GM19438 (cell line): ENCODE data around the gene AHDC1.

ENCODE experiments used
- ATAC-seq: cut with Tn5 transposase; IDR thresholded peaks from one replicate; pipeline ENCODE4 v1.9.1; 2021; ENCODE audit warnings: low read depth; ENCODE audit not compliant: unreplicated experiment

Gene AHDC1

DNA sequence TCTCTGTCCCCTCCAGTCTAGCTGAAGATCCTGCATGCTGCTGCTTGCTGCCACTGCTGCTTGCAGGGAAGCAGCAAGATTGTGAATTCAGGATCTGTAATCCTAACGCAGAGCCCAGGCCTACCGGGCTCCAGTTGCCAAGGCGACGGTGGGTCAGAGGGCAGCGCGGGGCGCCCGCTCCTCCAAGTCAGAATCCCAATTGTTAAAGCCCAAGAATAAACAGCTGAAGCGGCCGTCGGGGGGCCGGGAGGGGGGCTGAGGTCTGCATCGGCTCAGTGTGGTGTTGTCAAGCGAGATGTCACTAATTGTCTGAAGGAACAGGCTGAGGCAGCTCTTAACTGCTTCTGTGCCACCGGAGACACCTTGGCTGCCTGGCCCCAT lies 36.8 kb downstream of the AHDC1 start:
- ATAC-seq: no peak

DNA sequence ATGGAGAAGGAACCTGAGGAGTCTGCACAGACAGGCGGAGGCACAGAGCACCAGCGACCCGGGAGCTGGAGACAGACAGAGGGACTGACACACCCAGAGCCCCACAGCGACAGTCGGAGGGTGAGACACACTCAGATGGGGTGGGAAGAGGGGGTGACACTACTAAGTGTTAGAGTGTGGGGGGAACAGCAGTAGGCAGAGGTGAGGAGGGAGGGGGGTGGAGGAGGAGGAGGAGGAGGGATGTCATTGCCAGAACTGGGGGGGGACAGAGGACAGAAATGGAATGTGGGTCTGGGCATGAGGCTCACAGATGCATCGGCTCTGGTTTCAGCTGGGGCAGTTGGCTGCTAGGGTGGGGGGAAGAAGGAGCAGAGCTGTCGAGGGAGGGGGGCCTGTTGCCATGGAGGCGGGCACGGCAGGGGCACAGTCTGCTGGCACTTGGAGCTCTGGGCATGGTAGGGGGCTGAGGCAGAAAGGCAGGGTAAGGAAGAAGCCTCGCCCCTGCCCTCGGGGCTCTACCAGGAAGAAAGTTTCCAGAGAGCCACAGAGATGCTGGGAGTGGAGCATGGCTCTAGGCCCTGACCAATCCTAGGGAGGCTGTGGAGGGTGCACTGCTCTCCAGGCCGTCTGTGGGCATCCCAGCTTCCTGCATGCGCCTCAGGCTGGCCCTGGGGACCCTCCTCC lies 37.3 kb downstream of the AHDC1 start:
- no peak for ATAC-seq

DNA sequence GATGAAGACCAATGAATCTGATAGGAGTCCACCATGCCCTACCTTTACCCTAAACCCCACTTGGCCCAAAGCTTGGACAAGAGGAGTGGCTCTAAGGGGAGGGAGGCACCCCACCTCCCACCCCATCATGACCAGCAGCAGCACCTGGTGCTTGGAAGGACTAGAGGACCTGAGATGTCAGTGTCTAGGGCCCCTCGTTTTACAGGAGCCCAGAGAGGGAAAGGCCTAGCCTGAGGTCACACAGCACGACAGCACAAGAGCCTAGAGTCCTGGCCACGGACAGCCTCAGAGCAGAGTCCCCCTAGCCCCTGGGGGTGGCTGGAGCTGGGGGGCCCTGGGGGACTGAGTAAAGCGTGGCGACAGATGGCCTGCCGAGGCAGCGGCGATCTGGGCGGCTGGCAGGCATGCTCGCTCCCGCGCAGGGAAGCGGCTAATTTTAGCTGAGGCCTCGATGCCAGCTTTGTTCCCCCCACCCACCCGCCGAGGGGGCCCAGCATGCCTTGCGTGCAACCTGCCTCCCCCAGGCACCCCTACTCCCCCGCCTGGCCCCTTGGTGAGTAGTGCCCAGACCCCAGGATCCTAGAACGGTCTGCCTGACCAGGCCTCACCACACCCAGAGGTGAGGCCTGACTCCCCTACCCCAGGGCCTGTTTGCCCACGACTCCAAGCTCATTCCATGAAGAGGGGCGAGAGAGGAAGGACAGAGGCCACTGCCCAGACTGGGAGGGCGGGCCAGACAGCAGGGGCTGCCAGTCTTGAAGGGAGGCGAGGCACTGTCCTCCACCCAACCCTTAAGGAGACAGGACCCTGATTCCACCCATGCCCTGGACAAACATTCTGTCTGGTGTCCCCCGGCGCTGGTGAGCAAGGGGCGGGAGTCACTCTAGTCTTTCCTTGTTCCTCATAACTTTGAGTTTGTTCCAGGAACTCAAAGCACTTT lies 39.0 kb downstream of the AHDC1 start:
- no peak for ATAC-seq

DNA sequence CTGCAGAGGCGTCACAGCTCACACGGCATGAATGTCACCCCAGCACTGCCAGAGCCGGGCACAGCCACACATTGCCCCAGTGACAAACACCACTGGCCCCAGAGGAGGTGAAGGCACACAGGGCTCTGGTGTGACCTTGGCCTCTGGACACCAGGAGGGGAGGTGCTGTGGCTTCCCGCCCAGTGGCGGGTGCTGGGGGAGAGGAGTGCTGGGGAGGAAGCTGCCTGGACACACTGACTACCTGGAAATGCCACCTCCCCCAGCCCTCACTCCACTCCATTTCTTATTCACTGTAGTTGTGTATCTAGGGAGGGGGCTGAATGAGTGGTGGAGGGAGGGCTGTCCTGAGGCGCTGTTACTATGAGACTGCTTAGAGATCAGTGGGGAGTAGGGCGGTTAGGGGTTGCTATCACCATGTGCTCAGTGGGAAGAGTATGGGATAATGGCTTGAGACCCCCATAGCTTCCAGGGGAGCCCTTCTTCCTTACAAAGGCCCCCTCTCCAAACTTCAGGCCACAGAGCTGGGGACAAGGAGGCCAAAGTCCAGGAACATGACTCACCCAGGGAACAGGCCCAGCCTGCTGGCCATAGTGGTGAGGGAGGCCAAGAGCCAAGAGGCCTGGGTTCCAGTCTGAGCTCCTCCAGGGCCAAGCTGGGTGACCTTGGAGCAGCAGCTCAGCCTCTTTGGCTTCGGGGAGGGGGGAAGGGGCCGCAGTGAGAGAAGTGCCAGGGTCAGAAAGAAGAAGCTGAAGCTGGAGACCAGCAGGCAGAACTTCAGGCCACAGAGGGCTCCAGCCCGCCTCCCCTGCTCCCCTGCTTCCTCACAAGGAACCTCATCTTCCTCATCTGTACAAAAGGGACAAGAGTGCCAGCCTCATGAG lies 40.1 kb downstream of the AHDC1 start:
- ATAC-seq: no peak

DNA sequence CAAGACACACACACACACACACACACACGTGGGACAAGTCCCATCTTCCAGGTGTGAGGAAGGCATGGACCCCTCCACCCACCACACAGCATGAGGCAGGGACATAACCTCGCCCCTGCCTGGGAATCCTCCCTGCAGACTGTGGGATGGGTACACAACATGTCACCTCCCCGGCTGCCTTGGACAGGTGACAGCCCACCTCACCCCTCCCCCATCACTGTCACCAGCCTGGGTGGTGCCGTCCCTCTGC lies 40.7 kb downstream of the AHDC1 start:
- ATAC-seq: no peak

DNA sequence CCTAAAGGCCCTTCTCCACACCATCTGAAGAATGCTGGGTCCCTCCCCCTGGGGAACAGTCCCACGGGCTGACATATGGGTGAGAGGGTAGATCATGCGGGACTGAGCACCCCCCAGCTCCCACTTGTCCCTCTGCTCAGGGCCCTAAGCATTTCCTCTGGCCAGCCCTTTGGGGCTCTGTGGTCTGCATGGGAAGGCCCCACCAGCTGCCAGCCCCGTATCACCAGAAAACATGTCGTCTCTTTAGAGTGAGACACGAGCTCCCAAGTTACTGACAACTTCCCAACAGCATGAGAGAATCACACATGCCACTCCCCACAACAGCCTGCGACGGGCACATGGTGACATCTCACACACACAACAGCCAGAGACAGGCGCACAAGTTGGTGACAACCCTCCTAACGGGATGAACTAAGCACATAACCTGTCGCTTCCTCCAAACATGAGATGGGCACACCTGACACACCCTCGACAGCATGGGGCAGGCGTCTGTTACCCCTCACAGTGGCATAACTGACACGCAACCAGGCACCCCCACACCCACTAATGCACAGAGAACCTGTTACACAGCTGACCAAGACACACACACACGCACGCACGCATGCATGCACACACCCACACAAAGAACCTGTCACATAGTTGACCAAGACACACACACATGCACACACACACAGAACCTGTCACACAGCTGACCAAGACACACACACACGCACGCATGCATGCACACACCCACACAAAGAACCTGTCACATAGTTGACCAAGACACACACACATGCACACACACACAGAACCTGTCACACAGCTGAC lies 41.2 kb downstream of the AHDC1 start:
- ATAC-seq: no peak

DNA sequence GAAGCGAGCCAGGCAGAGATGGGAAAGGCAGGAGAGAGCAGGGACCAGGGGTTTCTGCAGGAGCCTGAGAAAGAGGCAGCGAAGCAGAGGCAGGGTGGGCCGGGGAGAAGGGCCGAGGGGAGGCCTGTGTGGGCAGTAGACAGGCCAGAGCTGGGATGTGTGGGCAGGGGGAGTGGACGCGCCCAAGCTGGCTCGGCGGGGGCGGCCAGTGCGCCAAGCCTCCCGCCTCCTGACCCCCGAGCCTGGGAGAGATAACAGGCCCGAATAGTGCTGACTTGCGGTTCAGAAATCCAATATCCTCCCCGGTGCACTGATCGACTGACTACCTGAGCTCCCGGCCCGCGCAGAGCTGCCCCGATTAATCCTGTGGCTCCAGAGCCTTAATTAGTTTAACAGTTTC lies 41.9 kb downstream of the AHDC1 start:
- ATAC-seq: no peak

DNA sequence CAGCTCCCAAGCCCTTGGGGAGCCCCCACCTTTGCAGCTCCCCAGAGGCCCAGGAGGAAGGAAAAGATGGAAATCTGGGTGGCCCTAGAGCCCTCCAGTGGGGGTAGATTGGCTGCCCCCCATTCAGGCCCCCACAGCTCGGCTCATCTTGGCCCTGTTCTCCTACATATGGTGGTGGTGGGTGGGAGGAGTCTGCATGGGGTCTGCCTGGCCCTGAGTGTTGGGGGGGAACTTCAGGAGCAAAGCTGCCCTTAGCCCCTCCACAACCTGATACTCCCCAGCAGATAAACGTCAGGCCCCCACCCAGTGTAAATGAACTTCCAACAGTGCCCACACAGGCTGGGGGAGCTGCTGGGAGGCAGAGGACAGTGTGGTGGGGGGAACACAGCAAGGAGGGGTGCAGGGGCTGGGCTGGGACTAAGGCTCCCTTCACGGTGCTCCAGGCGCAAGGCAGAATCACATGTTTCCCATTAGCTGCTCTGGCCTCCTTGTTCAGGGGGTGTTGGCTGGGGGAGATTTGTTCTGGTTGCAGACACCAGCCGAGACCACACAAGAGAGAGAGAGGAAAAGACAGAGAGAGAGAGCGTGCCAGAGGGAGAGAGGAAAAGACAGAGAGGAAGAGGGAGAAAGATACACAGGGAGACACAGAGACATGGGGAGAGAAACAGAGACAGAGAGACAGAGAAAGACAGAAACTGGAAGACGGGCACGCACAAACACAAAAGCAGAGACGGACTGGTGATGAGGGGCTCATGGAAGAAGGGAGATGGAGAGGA lies 42.6 kb downstream of the AHDC1 start:
- ATAC-seq: no peak

DNA sequence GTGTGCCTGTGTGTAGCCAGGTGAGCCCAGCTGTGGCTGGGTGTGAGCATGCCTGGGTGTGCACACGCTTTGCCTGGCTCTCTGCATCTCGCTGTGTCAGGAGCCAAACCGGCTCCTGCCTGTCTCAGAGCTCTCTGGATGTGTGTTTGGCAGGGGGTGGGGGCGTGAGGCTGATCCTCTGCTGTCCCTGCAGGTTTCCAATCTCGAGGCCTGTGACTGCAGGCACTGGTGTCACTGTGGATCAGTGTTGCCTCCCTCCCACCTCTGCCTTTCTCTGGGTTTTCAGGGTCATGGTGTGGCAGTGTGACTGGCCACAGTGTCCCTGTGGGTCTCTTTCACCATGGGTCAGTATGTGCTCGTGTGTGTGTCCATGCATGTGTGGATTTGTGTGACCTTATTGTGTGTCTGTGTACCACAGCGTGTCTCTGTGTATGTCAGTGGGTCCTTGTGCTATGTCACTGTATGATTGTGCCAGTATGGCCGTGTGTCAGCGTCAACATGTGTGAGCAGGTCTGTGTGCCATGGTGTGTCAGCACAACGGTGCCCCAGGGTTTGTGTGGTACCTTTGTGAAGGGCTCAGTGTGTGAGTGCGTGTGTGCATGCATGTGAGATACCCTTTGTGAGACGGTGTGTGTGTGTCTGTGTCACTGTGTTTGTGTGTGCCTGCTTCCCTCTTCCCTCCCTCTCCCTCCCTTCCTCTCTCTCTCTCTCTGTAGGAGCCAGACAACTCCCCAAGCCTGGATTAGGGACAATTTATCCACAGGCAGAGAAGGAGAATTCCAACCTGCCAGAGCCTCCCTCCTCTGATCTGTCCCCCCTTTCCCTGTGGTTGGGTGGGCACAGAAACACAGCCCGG lies 43.4 kb downstream of the AHDC1 start:
- ATAC-seq: no peak

DNA sequence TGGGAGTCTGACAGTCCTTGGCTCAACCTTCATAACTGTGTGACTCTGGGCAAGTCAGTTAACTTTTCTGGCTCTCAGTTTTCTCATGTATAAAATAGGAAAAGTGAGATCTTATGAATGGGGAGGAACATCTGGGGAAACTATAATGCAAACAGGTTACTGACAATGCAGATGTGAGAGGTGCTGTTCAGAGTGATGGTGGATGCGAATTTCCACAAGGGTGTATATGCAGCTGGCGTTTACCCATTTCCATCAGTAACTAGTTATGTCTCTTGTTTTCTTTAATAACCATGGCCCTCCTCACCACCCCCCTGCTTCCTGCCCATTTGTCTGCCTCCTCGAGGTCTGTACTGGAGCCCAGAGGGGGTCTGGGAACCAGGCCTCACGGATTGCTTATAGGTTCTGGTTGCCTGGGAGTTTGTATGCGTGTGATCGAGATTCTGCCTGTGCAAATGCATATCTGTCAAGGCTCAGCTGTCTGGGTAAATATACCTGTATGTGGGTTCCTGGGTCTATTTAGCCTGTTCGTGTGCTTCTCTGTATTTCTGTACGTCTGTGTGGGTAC lies 44.4 kb downstream of the AHDC1 start:
- no peak for ATAC-seq

DNA sequence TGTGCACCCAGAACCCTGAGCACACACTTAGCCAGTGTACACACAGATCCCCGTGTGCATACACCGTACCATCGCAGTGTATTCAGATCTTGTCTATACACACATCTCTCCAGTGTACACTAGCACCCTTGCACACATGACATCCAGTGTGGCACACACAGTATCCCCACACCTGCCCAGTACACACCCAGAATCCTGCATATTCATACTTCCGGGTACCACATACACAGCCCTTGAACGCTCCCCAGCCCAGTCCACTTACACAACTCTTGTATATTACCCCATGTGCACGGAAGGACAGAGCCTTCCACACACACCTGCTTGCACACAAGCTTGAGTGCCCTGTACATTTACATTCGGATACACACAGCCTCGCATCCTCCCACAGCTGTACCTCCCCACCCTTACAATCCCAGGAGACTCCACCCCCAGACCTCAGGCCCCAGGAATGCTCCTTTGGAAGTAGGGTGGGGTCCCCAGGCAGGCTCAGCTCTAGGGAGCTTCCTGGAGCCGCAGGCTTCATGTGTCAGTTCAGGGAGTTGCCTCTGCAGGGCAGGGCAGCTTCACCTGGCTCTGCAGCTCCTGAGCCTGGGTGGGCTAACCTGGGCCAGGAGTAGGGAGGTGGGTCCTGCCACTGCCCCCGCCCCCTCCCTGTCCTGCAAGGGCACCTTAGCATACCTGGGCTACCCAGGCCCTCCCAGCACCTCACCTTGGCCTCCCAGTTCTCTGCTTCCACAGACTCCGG lies 46.2 kb downstream of the AHDC1 start:
- no peak for ATAC-seq

DNA sequence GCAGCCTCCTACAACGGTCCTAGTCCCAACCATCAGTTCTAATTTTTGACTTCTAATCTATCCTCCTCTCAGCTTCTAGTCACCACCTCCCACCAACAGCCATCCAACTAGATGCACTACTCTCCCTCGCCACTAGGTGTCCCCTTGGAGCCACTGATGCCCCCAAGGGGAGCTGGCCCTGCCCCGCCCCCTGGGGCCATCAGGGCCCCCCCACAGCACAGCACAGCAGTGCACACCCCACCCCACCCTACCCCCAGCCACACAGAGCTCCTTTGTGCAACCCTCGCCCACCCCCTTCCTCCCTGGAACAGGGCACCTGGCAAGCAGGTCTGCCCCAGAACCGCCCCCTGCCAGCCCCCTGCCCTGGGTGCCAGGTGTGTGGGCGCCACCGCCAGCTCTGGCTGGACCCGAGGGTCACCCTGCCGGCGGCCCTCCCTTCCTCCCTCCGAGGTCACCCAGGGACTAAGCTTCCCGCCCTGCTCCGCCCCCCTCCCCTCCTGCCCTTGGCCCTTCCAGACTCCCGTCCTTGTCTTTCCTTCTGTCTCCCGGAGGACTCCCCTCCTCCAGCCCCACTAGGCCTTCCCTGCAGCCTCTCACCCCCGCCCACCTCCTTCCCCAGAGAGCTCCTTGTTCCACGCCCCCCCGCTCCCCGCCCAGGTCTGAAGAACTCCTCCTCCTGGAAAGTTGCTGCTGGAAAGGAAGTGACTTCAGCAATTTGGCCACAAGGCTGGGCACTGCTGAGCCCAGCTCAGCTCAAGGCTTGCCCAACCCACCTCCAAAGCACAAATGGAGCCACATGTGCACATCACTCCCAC lies 47.0 kb downstream of the AHDC1 start:
- no peak for ATAC-seq

DNA sequence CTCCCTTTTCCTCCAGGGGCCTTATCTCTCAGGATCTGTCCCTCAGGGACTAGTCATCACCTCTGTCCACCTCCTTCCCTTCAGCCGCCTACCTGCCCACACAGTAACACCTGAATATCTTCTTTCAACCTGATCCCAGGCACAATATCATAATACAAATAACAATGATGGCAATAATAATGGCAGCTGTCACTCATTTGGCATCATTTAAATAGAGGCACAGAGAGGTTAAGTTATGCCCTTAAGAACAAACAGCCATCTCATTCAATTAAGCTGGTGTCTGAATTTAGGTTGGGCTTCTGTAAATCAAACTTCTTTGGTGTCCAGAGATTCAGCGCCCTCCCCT lies 47.5 kb downstream of the AHDC1 start:
- ATAC-seq: no peak

DNA sequence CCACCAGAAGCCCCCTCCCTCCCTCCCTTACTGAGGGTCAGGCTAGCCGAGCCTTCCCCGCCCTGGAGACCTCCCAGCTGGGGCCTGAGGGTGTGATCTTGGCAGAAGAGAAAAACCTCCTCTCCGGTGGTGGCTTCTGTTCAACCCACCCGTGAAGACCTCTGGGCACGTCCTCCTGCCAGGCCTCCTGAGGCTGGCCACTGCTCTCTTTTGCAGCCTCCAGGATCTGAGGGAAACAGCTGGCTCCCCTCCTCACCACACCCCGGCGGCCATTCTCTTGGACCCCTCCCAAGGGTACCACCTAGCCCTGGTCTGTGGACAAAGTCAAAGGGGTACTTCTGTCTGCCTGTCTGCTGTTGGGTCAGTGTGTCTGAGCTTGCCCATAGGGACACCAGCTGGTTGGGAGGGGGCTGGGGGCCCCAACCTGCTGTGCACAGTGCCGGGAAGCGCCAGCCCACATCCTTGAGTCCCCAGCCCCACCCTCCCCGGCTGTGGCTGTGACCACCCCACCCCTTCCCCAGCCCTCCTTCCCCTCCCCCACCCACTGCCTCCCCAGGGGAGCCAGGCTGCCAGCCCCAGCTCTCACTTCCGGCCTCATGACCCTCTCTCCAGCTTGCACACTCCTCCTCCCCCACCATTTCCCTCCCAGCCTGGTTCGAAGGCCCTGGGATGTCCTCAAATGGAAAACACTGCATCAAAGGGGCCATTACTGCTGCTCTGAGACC lies 48.1 kb downstream of the AHDC1 start:
- no peak for ATAC-seq

DNA sequence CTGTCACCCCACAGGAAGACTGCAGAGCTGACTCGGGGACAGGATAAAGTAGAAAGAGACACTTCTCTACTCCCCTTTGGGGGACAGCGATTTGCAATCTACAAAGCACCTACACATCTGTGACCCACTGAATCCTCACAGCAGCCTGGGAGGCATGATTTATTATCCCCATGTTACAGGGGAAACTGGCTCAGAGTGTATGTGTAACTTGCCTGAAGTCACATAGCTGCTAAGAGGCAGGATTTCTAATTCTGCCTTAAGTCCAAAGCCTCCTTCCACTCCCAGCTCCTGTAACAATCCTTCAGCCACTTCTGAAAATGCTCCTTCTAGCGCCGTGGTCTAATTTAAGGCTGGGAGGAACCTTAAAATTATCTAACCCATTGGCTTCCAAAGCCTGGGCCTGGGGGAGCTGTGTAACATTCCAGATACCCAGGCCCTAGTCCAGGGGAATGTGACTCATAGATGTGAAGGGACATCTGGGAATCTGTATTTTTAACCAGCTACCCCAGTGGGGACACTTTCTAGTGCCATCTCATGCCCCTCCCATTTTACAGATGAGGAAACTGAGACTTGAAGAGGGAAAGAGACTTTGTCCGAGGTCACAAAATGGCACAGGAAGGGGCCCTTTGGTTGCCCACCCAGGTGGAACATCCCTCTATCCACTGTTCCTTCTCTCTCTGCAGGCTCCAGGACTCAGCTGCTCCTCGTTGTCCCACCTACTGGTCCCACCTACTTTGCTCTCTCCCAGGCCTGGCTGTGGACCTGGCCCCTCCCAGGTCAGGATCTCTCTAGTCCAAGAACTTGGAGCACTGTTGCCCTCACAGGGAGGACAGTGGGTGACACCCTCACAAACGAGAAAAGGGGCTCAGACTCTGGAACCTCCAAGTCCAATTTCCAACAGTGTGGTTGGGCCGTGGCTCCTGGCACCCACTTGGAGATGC lies 48.9 kb downstream of the AHDC1 start:
- no peak for ATAC-seq
